BJ (cell line): Measurements from ENCODE around the gene SMIM41. TPM values are rescaled to one million over a fixed set of nuclear protein-coding genes. Genes with fewer than 3 reads are reported as not detected.

ENCODE experiments used
- CTCF ChIA-PET: fragments of 350-600 bp; formaldehyde crosslinking; extraction: SDS; loops from one replicate; lab custom pipeline; 2021; ENCODE audit warnings: antibody characterized with exemption, inconsistent platforms; lab: Yijun Ruan, JAX
- POLR2A ChIA-PET: fragments of 300-600 bp; sonication (Branson Sonifier 250); formaldehyde crosslinking; extraction: SDS; loops from one replicate; lab custom pipeline; 2021; ENCODE audit warnings: antibody characterized with exemption; lab: Charles Lee
- DNase-seq: peaks from one replicate; pipeline ENCODE4 v3.0.0-alpha.2; 2011; ENCODE audit warnings: low read depth
- H3K27me3 ChIP-seq: 2 replicates; pipeline ENCODE4 v1.6.0; 2011; ENCODE audit warnings: low read length; ENCODE audit not compliant: control insufficient read depth, insufficient read depth
- H3K36me3 ChIP-seq: 2 replicates; pipeline ENCODE4 v1.5.1; 2011; ENCODE audit warnings: low read length; ENCODE audit not compliant: control insufficient read depth, insufficient read depth
- H3K4me3 ChIP-seq: 2 replicates; pipeline ENCODE4 v1.5.1; 2011; ENCODE audit warnings: low read depth, mild to moderate bottlenecking, control low read depth, low read length
- polyA plus RNA-seq: library from polyadenylated mRNA; depleted of rRNA; stranded (reverse); fragments of >200 nt; gene quantifications from 2 replicates; pipeline ENCODE4 v1.2.3, GENCODE V29; 2011
- TF ChIP-seq, protein P1 (sequence below): IDR thresholded peaks from 2 replicates; pipeline ENCODE4 v1.5.1; 2011; ENCODE audit warnings: low read depth, mild to moderate bottlenecking, control low read depth, inconsistent platforms, low read length, moderate library complexity; ENCODE audit not compliant: insufficient read depth

Gene SMIM41
- polyA plus RNA-seq, 1 experiment: not detected

DNA sequence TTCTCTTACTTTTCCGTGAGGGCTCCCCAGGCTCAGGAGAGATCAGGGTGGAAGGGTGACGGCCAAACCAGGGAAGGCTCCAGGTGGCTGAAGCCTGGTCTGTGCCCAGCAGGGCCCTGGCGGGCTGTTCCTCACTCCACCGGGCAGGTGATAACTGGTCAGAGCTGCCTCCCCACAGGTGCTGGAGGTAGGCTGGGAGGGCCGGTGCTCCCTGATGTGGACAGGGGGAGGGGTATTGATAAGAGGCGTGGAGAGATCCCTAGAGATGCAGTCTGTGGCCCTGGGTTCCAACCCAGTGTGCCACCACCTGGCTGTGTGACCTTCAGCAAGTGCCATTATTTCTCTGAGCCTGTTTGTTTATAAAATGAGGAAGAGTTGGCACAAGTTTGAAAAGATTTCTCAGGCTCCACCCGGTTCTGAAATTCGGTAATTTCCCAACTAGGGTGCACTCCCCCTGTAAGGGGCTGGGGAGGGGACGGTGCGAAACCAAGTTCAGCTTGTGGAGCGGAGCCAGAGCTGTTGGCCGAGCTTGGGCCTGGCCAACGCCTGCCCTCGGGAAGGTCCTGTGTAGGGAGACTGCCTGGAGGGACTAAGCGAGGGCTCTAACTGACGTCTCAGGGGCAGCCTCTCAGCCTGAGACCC, 29.3 kb upstream of the SMIM41 start:
- ChIA-PET CTCF (interaction anchor here (1.2 to 3.0 kb wide), 3 partner anchors 13 to 24 kb away, joined by 6 to 25 read pairs (median 7); no protein-coding TSS in a partner anchor), POLR2A (interaction anchor here (0.9 to 1.2 kb wide), 2 partner anchors 11 to 18 kb away, joined by 3 to 20 read pairs; no protein-coding TSS in a partner anchor)
- no peak for DNase-seq
- H3K27me3 ChIP-seq: no peaks in the 10 kb centered on the region
- TF ChIP-seq, protein P1, sequence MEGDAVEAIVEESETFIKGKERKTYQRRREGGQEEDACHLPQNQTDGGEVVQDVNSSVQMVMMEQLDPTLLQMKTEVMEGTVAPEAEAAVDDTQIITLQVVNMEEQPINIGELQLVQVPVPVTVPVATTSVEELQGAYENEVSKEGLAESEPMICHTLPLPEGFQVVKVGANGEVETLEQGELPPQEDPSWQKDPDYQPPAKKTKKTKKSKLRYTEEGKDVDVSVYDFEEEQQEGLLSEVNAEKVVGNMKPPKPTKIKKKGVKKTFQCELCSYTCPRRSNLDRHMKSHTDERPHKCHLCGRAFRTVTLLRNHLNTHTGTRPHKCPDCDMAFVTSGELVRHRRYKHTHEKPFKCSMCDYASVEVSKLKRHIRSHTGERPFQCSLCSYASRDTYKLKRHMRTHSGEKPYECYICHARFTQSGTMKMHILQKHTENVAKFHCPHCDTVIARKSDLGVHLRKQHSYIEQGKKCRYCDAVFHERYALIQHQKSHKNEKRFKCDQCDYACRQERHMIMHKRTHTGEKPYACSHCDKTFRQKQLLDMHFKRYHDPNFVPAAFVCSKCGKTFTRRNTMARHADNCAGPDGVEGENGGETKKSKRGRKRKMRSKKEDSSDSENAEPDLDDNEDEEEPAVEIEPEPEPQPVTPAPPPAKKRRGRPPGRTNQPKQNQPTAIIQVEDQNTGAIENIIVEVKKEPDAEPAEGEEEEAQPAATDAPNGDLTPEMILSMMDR: no peak
- peak overlapping the region; percentile 63 for H3K4me3 ChIP-seq
- H3K36me3 ChIP-seq: peaks cover 2% of the 10 kb centered on the region; the same call in 1 of the 2 replicates

DNA sequence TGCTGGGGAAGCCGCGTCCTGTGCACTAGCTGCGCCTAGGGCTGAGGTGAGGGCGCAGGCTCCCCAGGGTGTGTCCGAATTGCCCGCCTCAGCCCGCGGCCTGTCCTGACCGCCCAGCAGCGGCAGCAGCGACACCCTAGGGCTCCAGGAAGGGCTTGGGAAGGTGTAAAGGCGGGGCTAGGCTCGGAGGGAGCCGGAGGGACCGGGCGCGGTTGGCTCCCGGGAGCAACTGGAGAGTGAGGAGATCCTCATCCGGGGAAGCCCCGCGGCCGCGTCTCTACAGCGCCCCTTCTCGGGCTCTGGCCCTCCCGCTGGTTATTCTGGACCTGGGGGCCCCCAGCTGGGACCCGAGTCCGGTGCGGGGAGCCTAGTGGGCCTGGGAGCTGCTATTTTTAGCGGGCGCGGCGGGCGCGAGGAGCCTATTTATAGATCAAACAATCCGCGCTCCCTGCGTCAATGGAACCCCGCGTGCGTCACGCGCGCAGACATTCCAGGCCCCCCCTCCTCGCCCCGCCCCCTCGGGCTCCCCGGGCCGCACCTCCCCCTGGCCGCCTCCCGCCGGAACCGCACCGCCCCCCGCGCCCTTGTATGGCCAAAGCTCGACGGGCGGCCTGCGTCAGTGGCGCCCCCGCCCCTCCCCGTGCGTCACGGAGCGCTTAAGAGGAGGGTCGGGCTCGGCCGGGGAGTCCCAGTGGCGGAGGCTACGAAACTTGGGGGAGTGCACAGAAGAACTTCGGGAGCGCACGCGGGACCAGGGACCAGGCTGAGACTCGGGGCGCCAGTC, 28.6 kb upstream of the SMIM41 start, which contains the start of gene NR4A1:
Gene NR4A1, plus strand, starts transcription at position 685 of the 784 bp plus-strand sequence. CDS start 2,887 bp downstream, outside the sequence.
- CTCF ChIA-PET: interaction anchor here (1.2 to 3.0 kb wide), 8 partner anchors 11 to 71 kb away, joined by 3 to 25 read pairs (median 6); partner anchors contain the start of gene ATG101
- DNase-seq: peak; percentile 60
- POLR2A ChIA-PET: interaction anchor here (0.9 to 1.2 kb wide), 3 partner anchors 12 to 18 kb away, joined by 3 to 20 read pairs (median 3); no protein-coding TSS in a partner anchor
- TF ChIP-seq, protein P1: peak; percentile 25; the same call in 1 of the 2 replicates
- no peaks in the 10 kb centered on the region for H3K27me3 ChIP-seq
- H3K4me3 ChIP-seq: peak within 1 kb of the TSS; percentile 63
- H3K36me3 ChIP-seq: peaks cover 3% of the 10 kb centered on the region; the same call in 1 of the 2 replicates

DNA sequence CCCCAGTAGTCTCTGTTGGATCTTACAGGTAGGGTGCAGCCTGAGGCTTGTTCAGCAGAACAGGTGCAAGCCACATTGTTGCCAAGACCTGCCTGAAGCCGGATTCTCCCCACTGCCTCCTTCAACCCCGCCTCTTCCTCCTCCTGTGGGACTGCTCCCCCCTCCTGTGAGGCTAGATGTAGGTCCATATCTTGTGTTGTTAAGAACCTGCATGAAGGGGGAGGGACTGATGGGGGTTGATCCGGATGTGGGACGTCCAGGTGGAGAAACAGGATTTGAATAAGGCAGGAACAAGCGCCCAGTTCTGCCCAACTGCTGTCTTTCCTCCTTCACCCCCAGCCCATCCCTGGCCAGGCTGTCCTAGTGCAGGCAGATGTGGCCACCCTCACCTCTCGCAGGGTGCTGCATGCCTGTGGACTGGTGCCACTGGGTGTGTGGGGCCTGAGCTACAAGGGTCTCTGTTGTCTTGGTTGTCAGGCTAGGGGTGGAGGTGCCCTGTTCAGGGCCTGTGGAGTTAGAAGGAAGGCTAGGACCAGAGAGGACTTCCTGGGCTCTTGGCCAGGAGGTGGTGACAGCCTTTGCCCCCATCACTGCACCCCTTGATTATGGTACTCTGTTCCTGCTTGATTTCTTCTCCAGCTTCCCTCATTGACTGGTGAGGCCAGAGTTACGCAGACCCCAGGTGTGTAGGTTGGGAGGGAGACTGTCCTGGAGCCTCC, 26.9 kb upstream of the SMIM41 start:
- TF ChIP-seq, protein P1: no peak
- ChIA-PET CTCF (interaction anchor here (1.6 to 3.0 kb wide), 2 partner anchors 9 to 27 kb away, joined by 9 to 25 read pairs; no protein-coding TSS in a partner anchor), POLR2A (no interaction called here)
- H3K27me3 ChIP-seq: no peaks in the 10 kb centered on the region
- H3K36me3 ChIP-seq: peaks cover 7% of the 10 kb centered on the region
- no peak for DNase-seq
- H3K4me3 ChIP-seq: peak overlapping the region; percentile 55; the same call in 1 of the 2 replicates

DNA sequence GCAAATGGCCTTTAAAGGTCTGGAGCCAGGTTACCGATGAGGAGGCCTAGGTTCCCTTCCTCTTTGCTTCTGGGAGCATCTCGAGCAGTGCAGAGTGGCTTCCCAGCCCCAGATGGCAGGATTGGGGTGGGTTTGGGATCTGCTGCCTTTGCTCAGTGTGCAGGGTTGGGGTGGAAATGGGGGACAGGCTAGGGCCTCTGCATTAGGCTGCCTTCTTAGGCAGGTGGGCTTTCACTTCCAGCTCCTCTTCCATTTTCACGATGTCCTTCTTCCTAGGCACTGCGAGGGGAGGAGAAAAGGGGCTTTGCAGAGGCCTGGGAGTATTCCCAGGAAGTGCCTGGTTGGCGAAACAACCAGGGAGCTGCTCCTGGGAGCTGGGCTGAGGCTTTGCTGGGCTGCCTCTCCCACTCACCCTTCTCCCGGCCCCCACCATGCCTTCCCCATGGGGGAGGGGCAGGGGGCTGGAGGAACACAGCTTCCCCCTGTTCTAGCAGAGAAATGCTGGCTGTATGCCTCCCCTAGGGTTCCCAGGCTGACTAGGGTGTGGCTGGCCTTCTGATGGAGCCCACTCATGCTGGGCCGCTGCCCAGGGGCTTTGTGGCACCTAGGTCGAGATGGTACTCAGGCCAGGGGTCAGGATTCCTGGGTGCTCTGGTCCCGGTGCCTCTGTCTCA, 25.8 kb upstream of the SMIM41 start:
- peaks cover 7% of the 10 kb centered on the region for H3K36me3 ChIP-seq
- CTCF ChIA-PET: interaction anchor here (1.6 to 2.3 kb wide), 2 partner anchors 16 to 28 kb away, joined by 3 to 5 read pairs; partner anchors contain the start of gene ATG101
- TF ChIP-seq, protein P1: no peak
- POLR2A ChIA-PET: no interaction called here
- no peak overlapping the region for H3K4me3 ChIP-seq
- no peak for DNase-seq
- no peaks in the 10 kb centered on the region for H3K27me3 ChIP-seq
